CD4-positive, alpha-beta T cell treated with Interleukin-6 at 100 ng/mL for 8 hours (primary cell): ENCODE data around the gene NAV2.
A peak's percentile ranks its signal among the peaks of the same experiment; 100 is the strongest.
"Not testable (repeated sequence)": the region's sequence is repeated elsewhere in the genome, so short reads cannot be mapped to it uniquely, and the experiment has no call there.

Source experiments
- DNase-seq: peaks from one replicate; pipeline ENCODE4 v3.0.0-alpha.2; 2020; ENCODE audit warnings: mixed read lengths, low spot score

The NAV2 gene

GRCh38 chr11:19890308-19890707 is 177.7 kb downstream of the NAV2 start:
- DNase-seq: no peak

GRCh38 chr11:19891022-19891421 is 178.4 kb downstream of the NAV2 start:
- no peak for DNase-seq

GRCh38 chr11:19892387-19892786 is 179.8 kb downstream of the NAV2 start:
- no peak for DNase-seq

GRCh38 chr11:19892876-19893275 is 180.2 kb downstream of the NAV2 start:
- no peak for DNase-seq

- no peak for DNase-seq
These were observed 181.8 kb downstream of the NAV2 start for GRCh38 chr11:19894404-19894803.

- DNase-seq: not testable (repeated sequence)
These were observed 182.4 kb downstream of the NAV2 start for GRCh38 chr11:19895037-19895436.

- DNase-seq: no peak
These were observed 183.1 kb downstream of the NAV2 start for GRCh38 chr11:19895776-19896175.

- peak; percentile 11 for DNase-seq
These were observed 191.0 kb downstream of the NAV2 start for GRCh38 chr11:19903620-19904069.

- no peak for DNase-seq
These were observed 192.7 kb downstream of the NAV2 start for GRCh38 chr11:19905280-19905853.

GRCh38 chr11:19906126-19906525 is 193.5 kb downstream of the NAV2 start:
- DNase-seq: no peak

GRCh38 chr11:19907008-19907579 is 194.5 kb downstream of the NAV2 start:
- DNase-seq: no peak

GRCh38 chr11:19907839-19908238 is 195.2 kb downstream of the NAV2 start:
- no peak for DNase-seq

- DNase-seq: no peak
These were observed 198.3 kb downstream of the NAV2 start for GRCh38 chr11:19910931-19911330.

GRCh38 chr11:19912115-19912957 is 199.7 kb downstream of the NAV2 start:
- DNase-seq: no peak

- no peak for DNase-seq
These were observed 200.6 kb downstream of the NAV2 start for GRCh38 chr11:19912958-19913892.

- DNase-seq: no peak
These were observed 201.2 kb downstream of the NAV2 start for GRCh38 chr11:19913893-19914249.

GRCh38 chr11:19915808-19916207 is 203.2 kb downstream of the NAV2 start:
- no peak for DNase-seq

GRCh38 chr11:19917069-19917468 is 204.4 kb downstream of the NAV2 start:
- DNase-seq: no peak

- DNase-seq: no peak
These were observed 205.8 kb downstream of the NAV2 start for GRCh38 chr11:19918302-19919049.

GRCh38 chr11:19919050-19919561 is 206.5 kb downstream of the NAV2 start:
- DNase-seq: no peak

- no peak for DNase-seq
These were observed 208.3 kb downstream of the NAV2 start for GRCh38 chr11:19920982-19921381.
